ENCODE data around the gene AUH.

DNA sequence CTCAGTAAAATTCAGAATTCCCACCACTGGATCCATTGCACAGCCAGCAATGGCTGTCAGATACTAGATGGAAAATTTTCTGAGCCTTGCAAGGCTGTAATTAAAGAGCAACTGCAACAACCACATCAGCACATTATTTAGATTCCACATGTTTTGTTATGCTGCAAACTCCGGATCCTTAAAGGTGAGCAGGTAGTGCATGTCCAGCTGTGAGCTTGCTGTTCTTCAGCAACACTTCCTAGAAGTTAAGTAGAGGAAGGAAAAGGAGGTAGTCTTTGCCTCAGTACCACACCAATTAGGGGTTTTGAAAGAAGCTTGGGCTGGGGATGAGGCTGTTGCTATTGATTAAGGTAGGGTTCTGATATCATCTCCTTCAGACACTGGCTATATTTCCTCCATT, 144.3 kb downstream of the AUH start:
- TF ChIP-seq GATA2 (IDR thresholded peaks at IDR 0.05; ENCODE audit: low read depth, low read length) (no peak), GATA3 (IDR thresholded peaks at IDR 0.05; ENCODE audit: low read depth, low read length) (no peak)
